HepG2 (cell line): ENCODE data around the gene PA2G4. TPM values are rescaled to one million over a fixed set of nuclear protein-coding genes. Genes with fewer than 3 reads are reported as not detected.
A peak's percentile ranks its signal among the peaks of the same experiment; 100 is the strongest.

ENCODE experiments used
- BRCA1 ChIP-seq: sonication (generic); formaldehyde crosslinking; IDR thresholded peaks from 2 replicates; pipeline ENCODE4 v1.4.0; 2020; ENCODE audit warnings: missing genetic modification reagents
- E2F1 ChIP-seq: sonication (generic); formaldehyde crosslinking; IDR thresholded peaks from 2 replicates; pipeline ENCODE4 v1.5.0; 2020; ENCODE audit warnings: missing genetic modification reagents
- HCFC1 ChIP-seq: fragments of 150-350 bp; IDR thresholded peaks from 2 replicates; pipeline ENCODE4 v1.6.1; 2014; ENCODE audit warnings: low read depth, low read length
- SIX4 ChIP-seq: sonication (generic); formaldehyde crosslinking; IDR thresholded peaks from 2 replicates; pipeline ENCODE4 v1.4.0; 2020; ENCODE audit warnings: missing genetic modification reagents
- SMARCE1 ChIP-seq: fragments of 450-650 bp; IDR thresholded peaks from 2 replicates; pipeline ENCODE4 v1.6.1; 2017; ENCODE audit warnings: borderline replicate concordance
- SMYD3 ChIP-seq: sonication (generic); formaldehyde crosslinking; IDR thresholded peaks from 2 replicates; pipeline ENCODE4 v1.8.1; 2023; ENCODE audit warnings: mild to moderate bottlenecking, missing genetic modification reagents
- SOX13 ChIP-seq, 3 experiments: fragments of 450-650 bp in 1 of 3; sonication (generic) in 1 of 3; formaldehyde crosslinking in 1 of 3; IDR thresholded peaks in 2 of 3; conservative IDR thresholded peaks in 1 of 3; 2 replicates each; pipeline versions ENCODE4 v1.5.0 to v1.6.1; 2016 to 2020; ENCODE audit warnings: antibody characterized with exemption in 1 of 3, mild to moderate bottlenecking in 1 of 3, missing compliant biosample characterization in 1 of 3, missing genetic modification reagents in 1 of 3, moderate library complexity in 1 of 3
- SP2 ChIP-seq: sonication (generic); formaldehyde crosslinking; IDR thresholded peaks from 2 replicates; pipeline ENCODE4 v1.5.1; 2020; ENCODE audit warnings: mild to moderate bottlenecking, missing genetic modification reagents
- SRF ChIP-seq: IDR thresholded peaks from 2 replicates; pipeline ENCODE4 v1.6.1; 2011; ENCODE audit warnings: mild to moderate bottlenecking, low read depth, low read length, moderate library complexity
- STAG1 ChIP-seq: sonication (generic); formaldehyde crosslinking; IDR thresholded peaks from 2 replicates; pipeline ENCODE4 v1.4.0; 2020; ENCODE audit warnings: missing genetic modification reagents
- ZNF124 ChIP-seq: sonication (generic); formaldehyde crosslinking; IDR thresholded peaks from 2 replicates; pipeline ENCODE4 v1.4.0; 2020; ENCODE audit warnings: missing genetic modification reagents
- ZNF180 ChIP-seq: sonication (generic); formaldehyde crosslinking; IDR thresholded peaks from 2 replicates; pipeline ENCODE4 v1.4.0; 2020; ENCODE audit warnings: low read depth, missing genetic modification reagents, borderline replicate concordance
- ZNF256 ChIP-seq: sonication (generic); formaldehyde crosslinking; conservative IDR thresholded peaks from 2 replicates; pipeline ENCODE4 v1.4.0; 2020; ENCODE audit warnings: missing genetic modification reagents
- ZNF282 ChIP-seq: fragments of 450-650 bp; IDR thresholded peaks from 2 replicates; pipeline ENCODE4 v1.6.1; 2018; ENCODE audit not compliant: partially characterized antibody
- ZNF296 ChIP-seq: sonication (generic); formaldehyde crosslinking; conservative IDR thresholded peaks from 2 replicates; pipeline ENCODE4 v1.5.0; 2020; ENCODE audit warnings: mild to moderate bottlenecking, missing genetic modification reagents
- ZNF367 ChIP-seq: sonication (generic); formaldehyde crosslinking; IDR thresholded peaks from 2 replicates; pipeline ENCODE4 v1.4.0; 2020; ENCODE audit warnings: missing genetic modification reagents, borderline replicate concordance
- ZNF552 ChIP-seq: sonication (generic); formaldehyde crosslinking; IDR thresholded peaks from 2 replicates; pipeline ENCODE4 v1.9.0; 2022; ENCODE audit warnings: missing genetic modification reagents, mild to moderate bottlenecking, borderline replicate concordance
- ZNF713 ChIP-seq: sonication (generic); formaldehyde crosslinking; IDR thresholded peaks from 2 replicates; pipeline ENCODE4 v1.4.0; 2020; ENCODE audit warnings: mild to moderate bottlenecking, missing genetic modification reagents
- ZNF747 ChIP-seq: sonication (generic); formaldehyde crosslinking; IDR thresholded peaks from 2 replicates; pipeline ENCODE4 v1.8.1; 2023; ENCODE audit warnings: missing genetic modification reagents, mild to moderate bottlenecking, borderline replicate concordance
- ZSCAN20 ChIP-seq: sonication (generic); formaldehyde crosslinking; IDR thresholded peaks from 2 replicates; pipeline ENCODE4 v1.4.0; 2020; ENCODE audit warnings: missing genetic modification reagents, mild to moderate bottlenecking, borderline replicate concordance
- polyA plus RNA-seq, 8 experiments: library from polyadenylated mRNA; depleted of rRNA in 3 of 8; stranded (reverse) in 7 of 8; unstranded in 1 of 8; fragments of >200 nt; fragmentation: Illumina TruSeq in 4 of 8; extraction: Trizol in 4 of 8; gene quantifications; 2 replicates each; pipeline versions ENCODE4 v1.2.1 to v1.2.3, GENCODE V29; 2011 to 2016; ENCODE audit warnings: low read depth in 4 of 8, missing spikeins in 1 of 8, mixed read lengths in 1 of 8; ENCODE audit not compliant: insufficient read depth in 1 of 8
- total RNA-seq, 5 experiments: library from RNA; depleted of rRNA; stranded (reverse); fragments of >200 nt; fragmentation: Illumina TruSeq; extraction: Trizol; gene quantifications; 2 replicates each; pipeline ENCODE4 v1.2.3, GENCODE V29; 2016; ENCODE audit warnings: low read depth in 1 of 5
- TF ChIP-seq, protein P1 (sequence below): sonication (generic); formaldehyde crosslinking; IDR thresholded peaks from 2 replicates; pipeline ENCODE4 v1.5.0; 2020; ENCODE audit warnings: missing genetic modification reagents
- TF ChIP-seq, protein P2 (sequence below): sonication (generic); formaldehyde crosslinking; IDR thresholded peaks from 2 replicates; pipeline ENCODE4 v1.4.0; 2020; ENCODE audit warnings: mild to moderate bottlenecking, missing genetic modification reagents, borderline replicate concordance
- TF ChIP-seq, protein P3 (sequence below): sonication (generic); formaldehyde crosslinking; IDR thresholded peaks from 2 replicates; pipeline ENCODE4 v1.5.0; 2020; ENCODE audit warnings: mild to moderate bottlenecking, missing genetic modification reagents
- TF ChIP-seq, protein P4 (sequence below): IDR thresholded peaks from 2 replicates; pipeline ENCODE4 v1.6.1; 2016; ENCODE audit warnings: low read depth, borderline replicate concordance

The PA2G4 gene
- total and polyA plus RNA-seq, 2 of the 13 experiments (the other 11 are each of a cell fraction or from before 2014, with no cell fraction given): 147 to 240 TPM

DNA sequence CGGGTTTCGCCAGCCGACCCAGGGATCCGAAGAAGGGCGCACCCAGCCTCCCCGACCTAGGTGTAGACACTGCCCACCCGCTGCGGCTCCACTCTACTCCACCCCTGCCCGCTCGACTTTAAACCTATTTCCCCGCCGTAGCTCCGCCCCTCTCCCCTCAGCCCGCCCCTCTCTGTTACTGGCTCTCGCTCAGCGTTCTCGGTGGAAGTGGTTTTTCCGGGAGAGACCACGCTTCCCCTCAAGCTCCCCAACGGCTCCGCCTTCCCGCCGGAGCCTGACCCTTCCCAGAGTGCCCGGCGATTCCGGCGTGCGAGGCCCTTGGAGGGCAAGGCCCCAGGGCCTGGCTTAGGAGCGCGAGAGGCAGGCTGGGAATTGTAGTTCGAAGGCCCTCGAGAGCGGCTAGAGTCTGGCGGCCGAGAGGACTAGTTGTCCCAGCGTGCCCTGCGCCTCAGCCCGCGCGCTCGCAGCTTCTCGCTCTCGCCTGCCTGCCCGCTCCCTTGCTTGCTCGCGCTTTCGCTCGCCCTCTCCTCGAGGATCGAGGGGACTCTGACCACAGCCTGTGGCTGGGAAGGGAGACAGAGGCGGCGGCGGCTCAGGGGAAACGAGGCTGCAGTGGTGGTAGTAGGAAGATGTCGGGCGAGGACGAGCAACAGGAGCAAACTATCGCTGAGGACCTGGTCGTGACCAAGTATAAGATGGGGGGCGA lies at the start of gene PA2G4 (continued):
- TF ChIP-seq, protein P1, sequence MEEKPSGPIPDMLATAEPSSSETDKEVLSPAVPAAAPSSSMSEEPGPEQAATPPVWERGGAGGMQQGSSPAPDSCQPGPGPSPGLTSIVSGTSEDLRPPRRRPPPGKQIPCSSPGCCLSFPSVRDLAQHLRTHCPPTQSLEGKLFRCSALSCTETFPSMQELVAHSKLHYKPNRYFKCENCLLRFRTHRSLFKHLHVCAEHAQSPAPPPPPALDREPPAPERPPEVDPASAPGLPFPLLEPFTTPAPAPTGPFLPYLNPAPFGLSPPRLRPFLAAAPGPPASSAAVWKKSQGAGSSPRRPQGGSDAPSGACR (CRISPR knock-in tag): peak; percentile 94
- TF ChIP-seq SRF (0 out of 2 replicates have a peak, but pooled peaks have one; percentile 55), BRCA1 (CRISPR knock-in tag) (no peak; the same call in 1 of the 2 replicates), ZNF256 (CRISPR knock-in tag) (0 out of 2 replicates have a peak, but pooled peaks have one; percentile 21), SMYD3 (CRISPR knock-in tag) (peak; percentile 83), SMARCE1 (no peak), SIX4 (peak; percentile 32; the same call in 1 of the 2 replicates), SP2 (no peak), E2F1 (CRISPR knock-in tag) (peak; percentile 98), ZNF367 (CRISPR knock-in tag) (no peak), ZNF124 (CRISPR knock-in tag) (peak; percentile 97), ZNF180 (CRISPR knock-in tag) (peak; percentile 18; the same call in 1 of the 2 replicates), STAG1 (CRISPR knock-in tag) (0 out of 2 replicates have a peak, but pooled peaks have one; percentile 1), ZNF282 (no peak), SOX13 (IDR thresholded peaks at IDR 0.05) (no peak), SOX13 (CRISPR knock-in tag; conservative IDR thresholded peaks at IDR 0.05 in 1 of 2, IDR thresholded peaks at IDR 0.05 in 1 of 2) (peak in 1 of 2 experiments; percentile 44; a peak in 1 of 4 replicates), ZNF713 (CRISPR knock-in tag) (no peak), ZNF552 (peak; percentile 82; the same call in 1 of the 2 replicates), ZNF296 (CRISPR knock-in tag) (peak; percentile 64; the same call in 1 of the 2 replicates), HCFC1 (peak; percentile 94), ZSCAN20 (peak; percentile 87; the same call in 1 of the 2 replicates), ZNF747 (CRISPR knock-in tag) (peak; percentile 99)
- TF ChIP-seq, protein P2, sequence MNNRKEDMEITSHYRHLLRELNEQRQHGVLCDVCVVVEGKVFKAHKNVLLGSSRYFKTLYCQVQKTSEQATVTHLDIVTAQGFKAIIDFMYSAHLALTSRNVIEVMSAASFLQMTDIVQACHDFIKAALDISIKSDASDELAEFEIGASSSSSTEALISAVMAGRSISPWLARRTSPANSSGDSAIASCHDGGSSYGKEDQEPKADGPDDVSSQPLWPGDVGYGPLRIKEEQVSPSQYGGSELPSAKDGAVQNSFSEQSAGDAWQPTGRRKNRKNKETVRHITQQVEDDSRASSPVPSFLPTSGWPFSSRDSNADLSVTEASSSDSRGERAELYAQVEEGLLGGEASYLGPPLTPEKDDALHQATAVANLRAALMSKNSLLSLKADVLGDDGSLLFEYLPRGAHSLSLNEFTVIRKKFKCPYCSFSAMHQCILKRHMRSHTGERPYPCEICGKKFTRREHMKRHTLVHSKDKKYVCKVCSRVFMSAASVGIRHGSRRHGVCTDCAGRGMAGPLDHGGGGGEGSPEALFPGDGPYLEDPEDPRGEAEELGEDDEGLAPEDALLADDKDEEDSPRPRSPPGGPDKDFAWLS: 0 out of 2 replicates have a peak, but pooled peaks have one; percentile 18
- TF ChIP-seq, protein P3, sequence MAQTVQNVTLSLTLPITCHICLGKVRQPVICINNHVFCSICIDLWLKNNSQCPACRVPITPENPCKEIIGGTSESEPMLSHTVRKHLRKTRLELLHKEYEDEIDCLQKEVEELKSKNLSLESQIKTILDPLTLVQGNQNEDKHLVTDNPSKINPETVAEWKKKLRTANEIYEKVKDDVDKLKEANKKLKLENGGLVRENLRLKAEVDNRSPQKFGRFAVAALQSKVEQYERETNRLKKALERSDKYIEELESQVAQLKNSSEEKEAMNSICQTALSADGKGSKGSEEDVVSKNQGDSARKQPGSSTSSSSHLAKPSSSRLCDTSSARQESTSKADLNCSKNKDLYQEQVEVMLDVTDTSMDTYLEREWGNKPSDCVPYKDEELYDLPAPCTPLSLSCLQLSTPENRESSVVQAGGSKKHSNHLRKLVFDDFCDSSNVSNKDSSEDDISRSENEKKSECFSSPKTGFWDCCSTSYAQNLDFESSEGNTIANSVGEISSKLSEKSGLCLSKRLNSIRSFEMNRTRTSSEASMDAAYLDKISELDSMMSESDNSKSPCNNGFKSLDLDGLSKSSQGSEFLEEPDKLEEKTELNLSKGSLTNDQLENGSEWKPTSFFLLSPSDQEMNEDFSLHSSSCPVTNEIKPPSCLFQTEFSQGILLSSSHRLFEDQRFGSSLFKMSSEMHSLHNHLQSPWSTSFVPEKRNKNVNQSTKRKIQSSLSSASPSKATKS (CRISPR knock-in tag): no peak
- TF ChIP-seq, protein P4, sequence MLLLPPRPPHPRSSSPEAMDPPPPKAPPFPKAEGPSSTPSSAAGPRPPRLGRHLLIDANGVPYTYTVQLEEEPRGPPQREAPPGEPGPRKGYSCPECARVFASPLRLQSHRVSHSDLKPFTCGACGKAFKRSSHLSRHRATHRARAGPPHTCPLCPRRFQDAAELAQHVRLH (CRISPR knock-in tag): peak; percentile 92
